ENCODE measurements around the gene STX1B. TPM values are rescaled to one million over a fixed set of nuclear protein-coding genes. Genes with fewer than 3 reads are reported as not detected.

Gene STX1B
- total RNA-seq, 1 experiment from 2014 or later, result 15.9 TPM

DNA sequence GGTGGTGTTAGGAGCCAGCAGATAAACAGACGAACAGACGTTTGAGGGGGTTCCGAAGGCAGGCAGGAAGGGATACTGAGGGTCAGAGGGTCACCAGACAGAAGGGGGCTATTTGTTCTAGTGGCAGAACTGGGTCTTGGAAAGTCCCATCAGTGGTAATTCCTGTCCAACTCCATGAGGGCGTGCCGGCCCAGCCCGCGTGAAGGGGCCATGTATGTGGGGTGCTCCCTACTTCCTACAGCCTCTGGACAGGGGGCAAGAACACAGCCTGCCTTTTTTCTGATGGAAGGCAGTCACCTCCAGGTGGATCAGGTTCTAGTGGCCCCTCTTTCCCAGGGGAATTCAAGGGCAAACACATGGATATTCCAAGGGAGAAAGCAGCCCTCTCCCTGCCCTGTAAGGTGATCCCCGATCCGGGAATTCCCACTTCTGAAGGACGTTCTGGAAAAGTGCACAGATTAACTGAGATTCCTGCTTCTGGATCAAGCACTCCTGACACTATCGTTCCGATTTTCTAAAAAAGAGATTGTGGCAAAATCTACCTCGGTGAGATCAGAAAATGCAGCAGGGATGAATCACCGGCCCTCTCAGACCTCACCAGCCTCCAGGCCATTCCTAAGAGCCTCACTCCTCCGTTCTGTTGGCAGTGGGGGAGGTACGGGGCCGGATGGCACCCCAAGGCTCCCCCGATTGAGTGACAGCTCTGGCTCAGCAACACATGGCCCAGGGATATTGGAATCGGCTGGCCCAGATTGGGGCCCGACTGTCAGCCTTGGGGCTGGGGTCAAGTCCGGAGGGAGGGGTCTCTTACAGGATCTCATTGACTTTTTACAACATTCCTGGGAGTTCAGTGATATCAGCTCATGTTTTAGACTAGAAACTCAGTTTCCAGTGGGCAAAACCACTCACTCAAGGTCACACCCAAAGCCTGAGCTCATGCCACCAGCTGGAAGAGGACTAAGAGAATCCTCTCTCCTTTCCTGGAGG is 12.4 kb downstream of the STX1B start (continued):
- no peak for TF ChIP-seq ARID4B (CRISPR knock-in tag; IDR thresholded peaks at IDR 0.05; ENCODE audit: borderline replicate concordance)

- Mint-ChIP-seq H3K27me3 (ENCODE audit: low read depth) (peaks cover 7% of the 10 kb centered on the region; the same call in 1 of the 2 replicates), H3K4me3 (peak overlapping the region; percentile 70), H3K9me3 (no peaks in the 10 kb centered on the region), H3K4me1 (peaks cover 16% of the 10 kb centered on the region), H3K27ac (no peak overlapping the region; the same call in 1 of the 2 replicates), H3K36me3 (no peaks in the 10 kb centered on the region)
- ATAC-seq, result peak; percentile 89
- TF ChIP-seq ARID4B (CRISPR knock-in tag; IDR thresholded peaks at IDR 0.05; ENCODE audit: borderline replicate concordance), result no peak
- TF ChIP-seq, protein P1, sequence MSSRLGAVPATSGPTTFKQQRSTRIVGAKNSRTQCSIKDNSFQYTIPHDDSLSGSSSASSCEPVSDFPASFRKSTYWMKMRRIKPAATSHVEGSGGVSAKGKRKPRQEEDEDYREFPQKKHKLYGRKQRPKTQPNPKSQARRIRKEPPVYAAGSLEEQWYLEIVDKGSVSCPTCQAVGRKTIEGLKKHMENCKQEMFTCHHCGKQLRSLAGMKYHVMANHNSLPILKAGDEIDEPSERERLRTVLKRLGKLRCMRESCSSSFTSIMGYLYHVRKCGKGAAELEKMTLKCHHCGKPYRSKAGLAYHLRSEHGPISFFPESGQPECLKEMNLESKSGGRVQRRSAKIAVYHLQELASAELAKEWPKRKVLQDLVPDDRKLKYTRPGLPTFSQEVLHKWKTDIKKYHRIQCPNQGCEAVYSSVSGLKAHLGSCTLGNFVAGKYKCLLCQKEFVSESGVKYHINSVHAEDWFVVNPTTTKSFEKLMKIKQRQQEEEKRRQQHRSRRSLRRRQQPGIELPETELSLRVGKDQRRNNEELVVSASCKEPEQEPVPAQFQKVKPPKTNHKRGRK (CRISPR knock-in tag; IDR thresholded peaks at IDR 0.05; ENCODE audit: borderline replicate concordance), result no peak
- no peak for TF ChIP-seq IRF2 (CRISPR knock-in tag; IDR thresholded peaks at IDR 0.05; ENCODE audit: borderline replicate concordance, low read depth)
- TF ChIP-seq NFYB (CRISPR knock-in tag; conservative IDR thresholded peaks at IDR 0.05; ENCODE audit: low read depth), result no peak
- no peak for TF ChIP-seq ETV6 (CRISPR knock-in tag; IDR thresholded peaks at IDR 0.05)
- no peak for TF ChIP-seq TCF7 (CRISPR knock-in tag; IDR thresholded peaks at IDR 0.05; ENCODE audit: low read depth)
- TF ChIP-seq RELA (CRISPR knock-in tag; IDR thresholded peaks at IDR 0.05; ENCODE audit: borderline replicate concordance), result no peak
- no peak for TF ChIP-seq ZNF263 (CRISPR knock-in tag; IDR thresholded peaks at IDR 0.05; ENCODE audit: low read depth)
- TF ChIP-seq ZNF423 (CRISPR knock-in tag; IDR thresholded peaks at IDR 0.05), result 0 out of 2 replicates have a peak, but pooled peaks have one; percentile 15
- no peak for TF ChIP-seq ZNF425 (CRISPR knock-in tag; conservative IDR thresholded peaks at IDR 0.05)
- no peak for TF ChIP-seq MLX (CRISPR knock-in tag; IDR thresholded peaks at IDR 0.05)
- no peak for TF ChIP-seq ATF6 (CRISPR knock-in tag; IDR thresholded peaks at IDR 0.05)
- peak; percentile 67 for TF ChIP-seq SP1 (CRISPR knock-in tag; conservative IDR thresholded peaks at IDR 0.05)
- TF ChIP-seq GABPB1 (CRISPR knock-in tag; IDR thresholded peaks at IDR 0.05), result peak; percentile 43
- TF ChIP-seq TP53 (CRISPR knock-in tag; IDR thresholded peaks at IDR 0.05), result 0 out of 2 replicates have a peak, but pooled peaks have one; percentile 24
- DNase-seq (ENCODE audit: low spot score), result peak; percentile 87
- ChIA-PET CTCF (interaction anchor here (0.5 to 8.2 kb wide), 15 partner anchors 11 to 476 kb away, joined by 3 to 79 read pairs (median 3); partner anchors contain the start of genes HSD3B7 and PYDC1), POLR2A (interaction anchor here (1.0 to 1.8 kb wide), 4 partner anchors 12 to 120 kb away, joined by 3 to 6 read pairs (median 4); partner anchors contain the start of genes HSD3B7 and KAT8)
These were observed 13.3 kb downstream of the STX1B start for GRCh38 chr16:30996985-30997724.

Measured in WTC11 (cell line).